Activated gamma-delta T cell (primary cell): ENCODE measurements around the gene PCED1B.
"Not testable (repeated sequence)": the region's sequence is repeated elsewhere in the genome, so short reads cannot be mapped to it uniquely, and the experiment has no call there.

Experiments used
- DNase-seq: peaks from one replicate; lab custom pipeline; 2025; lab: John Stamatoyannopoulos, UW

Gene PCED1B

GRCh38 chr12:47164724-47165439 lies 85.5 kb downstream of the PCED1B start:
- DNase-seq: no peak

DNA sequence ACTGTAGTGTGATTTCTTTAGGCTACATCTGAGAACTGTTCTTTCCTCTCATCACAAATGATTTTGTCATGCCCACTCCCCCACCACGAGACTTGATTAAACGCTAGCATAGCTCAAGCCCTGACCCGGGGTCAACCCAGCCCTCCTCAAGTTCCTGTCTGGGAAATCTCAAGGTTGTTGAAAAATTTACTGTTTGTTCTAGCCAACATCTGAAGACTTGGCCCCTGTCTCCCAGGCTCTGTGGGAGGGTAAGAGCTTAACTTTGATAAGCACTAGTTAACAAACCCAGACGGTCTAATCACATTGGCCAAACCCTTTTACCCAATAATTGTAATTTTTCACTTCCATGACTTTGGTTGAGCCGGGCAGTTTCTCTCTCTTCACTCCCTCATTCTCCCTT lies 86.5 kb downstream of the PCED1B start:
- no peak for DNase-seq

GRCh38 chr12:47166365-47166764 lies 86.9 kb downstream of the PCED1B start:
- no peak for DNase-seq

DNA sequence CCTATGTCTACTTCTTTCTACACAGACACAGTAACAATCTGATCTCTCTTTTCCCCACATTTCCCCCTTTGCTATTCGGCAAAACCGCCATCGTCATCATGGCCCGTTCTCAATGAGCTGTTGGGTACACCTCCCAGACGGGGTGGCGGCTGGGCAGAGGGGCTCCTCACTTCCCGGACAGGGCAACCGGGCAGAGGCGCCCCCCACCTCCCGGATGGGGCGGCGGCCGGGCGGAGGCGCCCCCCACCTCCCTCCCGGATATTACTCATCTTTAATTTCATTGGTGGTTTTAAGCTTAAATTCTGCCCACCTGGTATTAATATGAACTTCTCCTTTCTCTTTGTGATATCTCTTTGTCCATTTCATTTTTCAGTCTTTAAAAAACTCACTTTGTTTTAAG lies 90.9 kb downstream of the PCED1B start:
- not testable (repeated sequence) for DNase-seq

DNA sequence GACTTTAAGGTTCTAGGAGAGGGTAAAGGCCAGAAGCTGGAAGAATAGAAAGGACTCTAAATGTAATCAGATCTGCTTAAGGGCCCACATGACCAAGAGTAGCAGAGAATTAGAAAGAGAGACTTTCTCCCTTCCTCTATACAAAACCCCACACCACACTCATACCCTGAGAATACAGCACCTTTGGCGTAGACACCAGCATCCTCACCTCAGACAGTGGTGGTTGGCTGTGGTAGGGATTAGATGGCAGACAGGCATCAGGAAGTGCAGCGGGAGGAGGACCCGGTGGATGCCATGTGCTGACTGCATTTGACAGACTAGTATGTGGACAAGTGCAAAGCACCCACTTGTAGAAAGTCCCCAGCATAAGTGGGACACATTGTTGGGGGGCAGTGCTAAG lies 98.6 kb downstream of the PCED1B start:
- DNase-seq: no peak

DNA sequence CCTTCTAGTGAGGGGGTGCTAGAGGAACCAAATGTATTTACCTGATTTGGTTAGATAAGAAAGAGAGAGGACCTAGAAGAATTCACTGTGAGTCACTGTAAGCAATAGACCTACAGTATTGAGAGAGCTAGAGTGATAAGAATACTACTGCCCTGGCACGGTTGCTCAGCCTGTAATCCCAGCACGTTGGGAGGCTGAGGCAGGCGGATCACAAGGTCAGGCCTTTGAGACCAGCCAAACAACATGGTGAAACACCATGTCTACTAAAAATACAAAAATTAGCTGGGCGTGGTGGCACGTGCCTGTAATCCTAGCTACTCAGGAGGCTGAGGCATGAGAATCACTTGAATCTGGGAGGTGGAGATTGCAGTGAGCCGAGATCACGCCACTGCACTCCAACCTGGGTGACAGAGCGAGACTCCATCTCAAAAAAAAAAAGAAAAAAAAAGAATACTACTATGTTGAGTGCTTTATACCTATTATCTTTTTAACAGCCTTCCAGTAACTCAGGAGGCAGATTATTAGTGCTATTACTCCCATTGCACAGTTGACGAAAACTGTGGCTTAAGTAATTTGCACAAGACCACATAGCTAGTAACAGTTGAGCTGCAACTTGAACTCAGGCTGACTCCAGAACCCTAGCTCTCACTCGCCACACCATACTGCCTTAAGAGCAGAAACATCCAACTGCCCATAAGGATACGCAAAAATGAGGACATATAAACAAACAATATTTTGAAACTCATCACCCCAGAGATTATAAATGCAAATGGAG lies 102.9 kb downstream of the PCED1B start:
- DNase-seq: not testable (repeated sequence)

DNA sequence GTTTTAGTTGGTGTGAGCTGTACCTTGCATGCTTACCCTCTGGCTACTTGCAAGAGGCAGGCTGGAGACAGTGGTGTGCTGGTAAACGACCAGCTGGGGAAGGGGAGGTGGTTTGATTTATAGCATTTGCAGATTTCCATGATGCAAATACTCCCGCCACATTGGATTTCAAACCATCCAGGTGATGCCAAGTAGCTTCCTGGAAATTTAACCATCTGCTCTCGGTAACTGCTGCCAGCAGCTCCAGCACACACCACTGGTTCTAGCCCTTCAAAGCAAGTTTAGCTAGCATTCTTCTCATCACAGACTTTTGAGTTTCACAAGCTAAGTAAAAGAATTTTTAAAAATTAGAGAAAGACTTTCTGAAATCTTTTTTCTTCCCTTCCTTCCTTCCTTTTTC lies 104.8 kb downstream of the PCED1B start:
- DNase-seq: no peak

DNA sequence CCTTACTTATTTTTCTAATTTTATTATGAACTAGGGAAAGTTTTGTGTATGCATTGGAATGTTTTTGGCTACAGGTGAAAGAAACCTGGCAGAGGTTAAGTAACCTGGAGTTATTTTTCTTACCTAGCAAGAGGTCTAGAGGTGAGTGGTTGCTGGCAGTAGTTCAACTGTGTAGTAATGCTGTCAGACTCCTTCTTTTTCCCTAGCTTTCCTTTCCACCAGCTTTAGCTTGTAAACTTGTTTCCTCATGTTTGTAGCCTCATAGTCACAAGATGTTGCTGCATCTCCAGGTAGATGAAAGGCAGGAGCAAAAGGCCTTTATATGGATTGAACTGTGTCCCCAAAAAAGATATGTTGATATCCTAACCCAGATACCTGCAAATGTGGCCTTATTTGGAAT lies 105.4 kb downstream of the PCED1B start:
- DNase-seq: no peak

DNA sequence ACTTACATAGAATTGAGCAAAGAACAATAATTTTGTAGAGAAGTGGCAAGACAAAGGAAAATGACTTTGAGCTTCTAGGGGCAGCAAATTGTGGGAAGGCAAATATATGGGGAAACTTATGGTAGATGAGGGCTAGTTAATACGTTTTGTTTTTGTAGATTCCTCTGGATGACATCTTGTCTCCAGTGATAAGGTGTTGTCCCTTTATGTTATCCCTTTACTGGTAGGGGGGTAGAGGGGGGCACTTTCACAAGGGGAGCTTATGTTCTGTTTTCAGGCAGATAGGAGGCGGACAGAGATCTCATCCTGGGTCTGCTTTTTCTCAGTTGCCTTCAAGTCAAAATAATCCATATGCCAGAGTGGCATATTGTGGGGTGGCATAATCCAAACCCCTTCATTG lies 106.8 kb downstream of the PCED1B start:
- DNase-seq: no peak

DNA sequence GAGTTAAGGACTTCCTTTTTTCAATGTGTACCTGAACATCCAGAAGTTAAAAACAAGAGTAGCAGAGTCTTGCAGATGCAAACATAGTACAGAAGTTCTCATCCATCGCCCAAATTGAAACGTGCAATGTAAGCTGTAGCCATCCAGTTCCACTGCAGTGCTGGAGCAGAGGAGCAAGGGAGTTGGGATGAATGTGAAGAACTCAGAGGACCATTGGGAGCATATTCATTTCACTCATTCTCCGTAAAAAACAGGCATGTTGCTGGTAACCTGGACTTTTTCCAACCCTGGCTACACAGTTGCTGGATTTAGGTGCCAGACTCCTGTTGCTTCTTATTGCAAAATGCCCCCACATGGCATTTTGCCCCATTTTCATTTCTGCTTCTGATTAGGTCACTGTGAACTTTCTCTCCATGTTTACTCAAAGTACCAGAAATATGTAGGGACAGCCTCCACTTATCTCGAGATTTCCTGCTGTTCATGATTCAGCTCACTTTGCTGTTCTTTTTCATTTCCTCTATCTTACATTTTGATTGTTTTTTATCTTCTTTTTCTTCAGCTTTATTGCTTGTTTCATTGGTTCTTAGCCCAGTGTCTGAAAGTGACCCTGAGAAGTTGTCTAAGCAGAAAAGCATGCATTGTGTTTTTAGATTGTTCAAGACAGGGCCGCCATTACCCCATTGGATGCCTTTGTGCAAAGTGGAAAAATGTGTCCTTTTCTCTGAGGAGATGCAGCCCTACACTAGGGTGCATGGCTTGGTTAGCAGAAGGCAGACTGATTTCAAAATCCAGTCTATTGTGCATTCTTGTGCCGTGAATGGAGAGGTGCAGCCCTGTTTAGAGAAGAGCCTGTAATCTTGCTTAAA lies 109.4 kb downstream of the PCED1B start:
- no peak for DNase-seq

DNA sequence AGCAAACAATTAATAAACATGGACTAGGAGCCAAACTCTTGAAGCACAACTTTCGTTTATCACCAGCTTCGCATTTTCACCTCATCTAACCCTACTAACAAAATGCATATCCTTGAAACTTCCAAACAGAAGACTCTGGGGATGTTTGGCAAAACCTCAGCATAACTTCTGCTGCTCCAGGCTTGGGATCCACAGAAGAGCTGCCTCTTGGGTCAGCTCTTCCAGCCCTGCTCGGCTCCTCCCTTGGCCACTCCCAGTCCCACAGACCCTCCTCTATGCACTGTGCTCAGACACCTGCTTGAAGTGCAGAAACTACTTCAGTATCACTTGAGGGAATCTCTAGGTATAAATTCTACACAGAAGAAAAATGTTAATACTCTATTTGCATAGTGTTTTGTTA lies 110.3 kb downstream of the PCED1B start:
- DNase-seq: no peak

DNA sequence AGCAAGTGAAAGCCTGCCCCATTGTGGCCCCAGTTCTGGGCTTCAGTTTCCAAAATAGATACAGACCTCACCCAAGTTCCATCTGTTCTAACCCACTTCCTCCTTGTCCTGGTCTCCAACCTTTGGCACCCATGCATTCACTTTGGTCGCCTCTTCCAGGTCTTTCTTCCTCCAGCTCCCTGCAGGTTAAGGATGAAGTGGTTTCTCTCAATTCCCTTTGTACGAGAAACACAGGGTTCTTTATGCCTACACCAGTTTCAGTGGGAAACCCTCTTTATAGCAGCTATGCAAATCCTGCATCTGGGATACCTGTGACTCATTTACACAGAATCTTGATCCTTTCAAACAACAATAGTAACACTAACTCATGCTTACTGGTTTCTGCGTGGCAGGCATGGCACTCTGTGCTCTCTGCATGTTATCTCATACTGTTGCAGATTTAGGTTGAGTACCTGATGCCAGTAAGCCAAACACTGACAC lies 110.9 kb downstream of the PCED1B start:
- DNase-seq: no peak

DNA sequence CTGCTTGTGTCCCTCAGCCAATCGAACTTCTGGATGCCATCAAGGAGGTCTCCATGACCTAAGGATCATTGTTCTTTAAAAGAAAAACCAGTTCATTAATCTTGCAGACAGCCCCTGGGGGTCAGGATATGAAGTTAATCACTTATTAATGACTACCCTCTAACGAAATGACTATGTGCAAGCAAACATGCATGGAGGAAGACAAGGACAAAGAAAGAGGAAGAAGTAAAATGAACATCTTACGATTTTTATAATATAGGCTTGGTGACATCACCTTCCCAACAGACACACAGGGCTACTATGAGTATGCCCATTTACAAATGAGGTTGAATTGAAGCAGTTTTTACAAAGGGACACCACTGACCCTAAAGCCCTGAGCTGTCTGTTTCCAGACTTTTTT lies 111.5 kb downstream of the PCED1B start:
- DNase-seq: no peak

DNA sequence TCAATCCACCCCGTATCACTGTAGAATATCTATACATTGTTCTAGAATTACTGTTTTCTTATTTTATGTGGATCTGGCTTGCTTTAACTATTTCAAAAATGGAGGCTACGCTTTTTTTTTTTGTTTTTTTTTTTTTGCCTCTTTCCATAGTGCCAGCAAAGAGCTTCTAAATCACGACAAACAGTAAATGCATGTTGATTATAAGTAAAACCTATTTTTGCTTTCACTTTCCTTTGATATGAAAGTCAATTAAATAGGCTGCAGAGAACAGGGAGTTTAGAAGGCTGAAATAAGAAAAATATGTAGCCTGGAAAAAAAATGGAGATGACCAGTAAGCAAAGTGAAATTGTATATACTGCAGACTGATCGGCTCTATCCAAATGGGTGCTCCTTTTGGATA lies 112.6 kb downstream of the PCED1B start:
- no peak for DNase-seq

- no peak for DNase-seq
Measured at GRCh38 chr12:47193066-47193465, 113.6 kb downstream of the PCED1B start.

- DNase-seq: no peak
Measured at GRCh38 chr12:47194501-47194900, 115.1 kb downstream of the PCED1B start.

DNA sequence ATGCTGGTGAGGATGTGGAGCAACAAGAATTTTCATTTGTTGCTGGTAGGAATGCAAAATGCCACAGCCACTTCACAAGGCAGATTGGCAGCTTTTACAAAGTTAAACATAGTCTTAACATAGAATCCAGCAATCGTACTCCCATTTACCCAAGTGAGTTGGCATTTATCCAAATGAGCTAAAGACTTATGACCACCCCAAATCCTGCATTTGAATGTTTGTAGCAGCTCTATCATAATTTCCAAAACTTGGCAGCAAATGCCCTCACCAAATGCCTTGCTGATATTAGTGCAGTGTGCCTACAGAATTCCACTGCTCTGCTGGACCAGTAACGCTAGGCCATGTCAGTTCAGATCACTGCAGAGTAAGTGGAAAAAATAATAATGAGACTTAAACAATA lies 121.0 kb downstream of the PCED1B start:
- no peak for DNase-seq

- not testable (repeated sequence) for DNase-seq
Measured at GRCh38 chr12:47201190-47201589, 121.8 kb downstream of the PCED1B start.

DNA sequence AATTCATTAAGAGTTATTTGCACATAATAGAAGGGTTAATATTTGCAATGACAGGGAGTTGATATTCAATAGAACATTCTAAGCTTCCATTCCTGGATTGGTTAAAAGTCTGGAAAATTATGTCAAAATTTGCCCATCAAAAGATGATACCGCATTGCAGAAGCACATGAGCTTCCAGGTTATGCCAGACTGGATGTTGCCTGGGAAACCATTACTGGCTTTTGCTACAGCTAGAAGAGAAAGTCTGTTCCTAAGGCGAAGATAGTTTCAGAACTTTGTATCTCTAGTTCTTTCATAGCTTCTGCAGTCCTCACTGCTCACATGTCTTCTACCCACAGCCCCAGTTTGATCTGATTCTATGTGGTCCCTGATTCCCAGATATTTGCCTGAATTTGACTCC lies 122.8 kb downstream of the PCED1B start:
- DNase-seq: no peak

DNA sequence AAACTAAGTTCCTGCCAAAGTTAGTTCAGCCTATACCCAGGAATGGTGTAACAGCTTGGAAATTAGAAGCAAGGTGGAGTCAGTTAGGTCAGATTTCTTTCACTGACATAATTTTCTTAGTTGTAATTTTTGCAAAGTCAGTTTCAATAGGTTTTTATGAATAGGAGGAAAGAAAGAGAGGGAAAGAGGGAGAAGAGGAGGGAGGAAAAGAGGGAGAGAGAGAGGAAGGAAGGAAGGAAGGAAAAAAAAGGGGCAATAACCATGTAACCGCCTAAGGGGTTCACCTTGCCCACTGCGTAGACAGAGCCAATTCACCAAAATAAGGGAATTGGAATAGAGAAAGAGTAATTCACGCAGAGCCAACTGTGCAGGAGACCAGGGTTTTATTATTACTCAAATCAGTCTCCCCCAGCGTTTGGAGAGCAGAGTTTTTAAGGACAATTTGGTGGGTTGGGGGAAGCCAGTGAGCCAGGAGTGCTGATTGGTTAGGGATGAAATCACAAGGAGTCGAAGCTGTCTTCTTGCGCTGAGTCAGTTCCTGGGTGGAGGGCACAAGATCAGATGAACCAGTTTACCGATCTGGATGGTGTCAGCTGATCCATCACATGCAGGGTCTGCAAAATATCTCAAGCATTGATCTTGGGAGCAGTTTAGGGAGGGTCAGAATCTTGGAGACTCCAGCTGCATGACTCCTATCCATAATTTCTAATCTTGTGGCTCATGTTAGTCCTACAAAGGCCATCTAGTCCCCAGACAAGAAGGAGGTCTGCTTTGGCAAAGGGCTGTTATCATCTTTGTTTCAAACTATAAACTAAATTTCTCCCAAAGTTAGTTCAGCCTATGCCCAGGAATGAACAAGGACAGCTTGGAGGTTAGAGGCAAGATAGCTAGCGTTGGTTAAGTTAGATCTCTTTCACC lies 126.4 kb downstream of the PCED1B start:
- DNase-seq: no peak
